CD1c-positive myeloid dendritic cell (primary cell): ENCODE data around the gene CDC42BPB.

Source experiments
- DNase-seq: peaks from one replicate; pipeline ENCODE4 v3.0.0-alpha.2; 2016; ENCODE audit errors: extremely low spot score

The CDC42BPB gene

GRCh38 chr14:103073876-103074728 lies 16.8 kb upstream of the CDC42BPB start:
- no peak for DNase-seq

GRCh38 chr14:103073367-103073875 lies 16.1 kb upstream of the CDC42BPB start:
- no peak for DNase-seq

- DNase-seq = no peak
These were observed 15.4 kb upstream of the CDC42BPB start for GRCh38 chr14:103072595-103073366.

GRCh38 chr14:103071544-103072251 lies 14.3 kb upstream of the CDC42BPB start:
- DNase-seq = peak; percentile 52

GRCh38 chr14:103070971-103071542 lies 13.7 kb upstream of the CDC42BPB start:
- no peak for DNase-seq

- DNase-seq = no peak
These were observed 13.0 kb upstream of the CDC42BPB start for GRCh38 chr14:103070263-103070885.

- DNase-seq = no peak
These were observed 11.2 kb upstream of the CDC42BPB start for GRCh38 chr14:103068351-103069073.

- DNase-seq = peak; percentile 50
These were observed 10.0 kb upstream of the CDC42BPB start for GRCh38 chr14:103067231-103067954.

- DNase-seq = no peak
These were observed 9.1 kb upstream of the CDC42BPB start for GRCh38 chr14:103066399-103066798.

GRCh38 chr14:103065861-103066260 lies 8.5 kb upstream of the CDC42BPB start:
- no peak for DNase-seq

- no peak for DNase-seq
These were observed 7.6 kb upstream of the CDC42BPB start for GRCh38 chr14:103064978-103065377.

- no peak for DNase-seq
These were observed 7.1 kb upstream of the CDC42BPB start for GRCh38 chr14:103064436-103064835.

- DNase-seq = no peak
These were observed 4.2 kb upstream of the CDC42BPB start for GRCh38 chr14:103061482-103061976.

- DNase-seq = no peak
These were observed 2.2 kb upstream of the CDC42BPB start for GRCh38 chr14:103059556-103059955.

- DNase-seq = no peak
These were observed 1.1 kb upstream of the CDC42BPB start for GRCh38 chr14:103058164-103059055.

- no peak for DNase-seq
These were observed 349 bp downstream of the CDC42BPB start for GRCh38 chr14:103057028-103057371.

- DNase-seq = no peak
These were observed 874 bp downstream of the CDC42BPB start for GRCh38 chr14:103056322-103057027.

- DNase-seq = no peak
These were observed 1.7 kb downstream of the CDC42BPB start for GRCh38 chr14:103055695-103056094.
